NCI-H2196 (cell line): Measurements from ENCODE around the gene SNX33.
A peak's percentile ranks its signal among the peaks of the same experiment; 100 is the strongest.

Source experiments
- DNase-seq: peaks from one replicate; lab custom pipeline; 2025; ENCODE audit not compliant: unreplicated experiment; lab: John Stamatoyannopoulos, UW

The SNX33 gene

GRCh38 chr15:75641179-75641503, 6.6 kb upstream of the SNX33 start:
- DNase-seq, result no peak

DNA sequence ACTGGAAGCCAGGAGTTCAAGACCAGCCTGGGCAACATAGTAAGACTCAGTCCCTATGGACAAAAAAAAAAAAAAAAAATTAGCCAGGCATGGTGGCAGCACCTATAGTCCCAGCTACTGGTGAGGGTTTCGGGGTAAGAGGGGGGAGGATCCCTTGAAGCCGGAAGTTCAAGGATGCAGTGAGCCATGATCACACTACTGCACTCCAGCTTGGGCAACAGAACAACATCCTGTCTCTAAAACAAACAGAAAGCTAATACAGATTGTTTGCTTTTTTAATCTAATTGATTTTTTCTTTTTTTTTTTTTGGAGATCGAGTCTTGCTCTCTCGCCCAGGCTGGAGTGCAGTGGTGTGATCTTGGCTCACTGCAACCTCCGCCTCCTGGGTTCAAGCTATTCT, 6.1 kb upstream of the SNX33 start:
- DNase-seq, result no peak

DNA sequence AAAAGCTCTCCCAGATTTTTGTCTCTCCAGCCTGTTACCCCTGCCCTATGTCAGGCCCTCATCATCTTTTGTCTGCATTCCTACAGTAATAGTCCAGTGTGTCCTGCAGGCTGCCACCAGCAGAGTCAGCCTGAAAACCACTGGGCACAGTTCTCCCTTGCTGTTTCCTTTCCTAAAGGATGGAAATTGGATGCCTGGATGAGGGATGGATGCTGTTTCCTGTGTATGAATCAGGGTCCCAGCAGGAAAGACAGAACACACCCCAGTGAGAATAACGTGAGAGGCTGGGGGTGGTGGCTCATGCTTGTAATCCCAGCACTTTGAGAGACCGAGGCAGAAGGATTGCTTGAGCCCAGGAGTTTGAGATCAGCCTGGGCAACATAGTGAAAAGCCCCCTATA, 3.3 kb upstream of the SNX33 start:
- DNase-seq, result no peak

DNA sequence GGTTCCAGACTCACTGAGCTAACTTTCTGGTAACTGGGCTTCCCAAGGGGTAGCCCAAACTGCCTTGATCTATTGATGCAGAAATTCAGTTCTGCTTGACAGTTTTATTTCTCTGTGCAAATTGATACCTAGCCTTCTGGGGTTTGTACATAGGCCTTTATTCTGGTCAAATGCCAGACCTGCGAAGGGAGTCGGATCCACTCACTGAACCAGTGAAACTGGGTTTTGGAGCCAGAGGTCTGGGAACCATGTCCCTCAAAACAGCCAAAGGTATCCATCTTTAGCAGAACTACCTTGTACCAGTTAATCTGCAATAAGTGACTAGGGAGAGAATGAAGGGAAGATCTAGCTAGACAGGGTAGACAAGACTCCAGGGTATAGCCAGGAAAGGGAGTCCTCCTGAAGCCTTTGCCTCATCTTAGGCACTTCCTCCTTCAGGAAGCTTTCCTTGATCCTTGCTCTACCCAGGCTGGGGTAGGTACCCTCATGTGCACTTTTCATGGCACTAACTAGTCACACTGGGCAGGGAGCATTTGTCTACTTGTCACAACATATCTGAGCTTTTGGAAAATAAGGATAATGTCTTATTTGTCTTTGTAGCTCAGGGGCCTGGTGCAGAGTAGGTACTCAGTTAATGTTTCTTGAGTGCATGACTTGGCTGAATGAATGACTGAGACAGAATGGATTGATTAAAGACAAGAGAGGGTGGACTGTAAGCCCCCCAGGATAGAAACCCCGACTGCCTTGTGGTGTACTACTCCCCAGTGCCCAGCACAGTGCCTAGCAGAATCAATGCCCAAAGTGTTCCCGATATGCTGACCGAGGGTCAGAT, 1.4 kb upstream of the SNX33 start:
- DNase-seq, result no peak

- no peak for DNase-seq
These were observed 758 bp upstream of the SNX33 start for GRCh38 chr15:75646944-75647364.

- no peak for DNase-seq
These were observed 666 bp downstream of the SNX33 start for GRCh38 chr15:75648156-75649000.

DNA sequence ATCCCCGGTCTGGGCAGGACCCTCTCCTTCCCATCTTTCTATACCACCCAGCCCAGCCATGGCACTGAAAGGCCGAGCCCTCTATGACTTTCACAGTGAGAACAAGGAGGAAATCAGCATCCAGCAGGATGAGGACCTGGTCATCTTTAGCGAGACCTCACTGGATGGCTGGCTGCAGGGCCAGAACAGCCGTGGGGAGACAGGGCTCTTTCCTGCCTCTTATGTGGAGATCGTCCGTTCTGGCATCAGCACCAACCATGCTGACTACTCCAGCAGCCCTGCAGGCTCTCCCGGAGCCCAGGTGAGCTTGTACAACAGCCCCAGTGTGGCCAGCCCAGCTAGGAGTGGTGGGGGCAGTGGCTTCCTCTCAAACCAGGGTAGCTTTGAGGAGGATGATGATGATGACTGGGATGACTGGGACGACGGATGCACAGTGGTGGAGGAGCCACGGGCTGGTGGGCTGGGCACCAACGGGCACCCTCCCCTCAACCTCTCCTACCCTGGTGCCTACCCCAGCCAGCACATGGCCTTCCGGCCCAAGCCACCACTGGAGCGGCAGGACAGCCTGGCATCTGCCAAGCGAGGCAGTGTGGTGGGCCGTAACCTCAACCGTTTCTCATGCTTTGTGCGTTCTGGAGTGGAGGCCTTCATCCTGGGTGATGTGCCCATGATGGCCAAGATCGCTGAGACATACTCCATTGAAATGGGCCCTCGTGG, 1.5 kb downstream of the SNX33 start:
- DNase-seq, result no peak

DNA sequence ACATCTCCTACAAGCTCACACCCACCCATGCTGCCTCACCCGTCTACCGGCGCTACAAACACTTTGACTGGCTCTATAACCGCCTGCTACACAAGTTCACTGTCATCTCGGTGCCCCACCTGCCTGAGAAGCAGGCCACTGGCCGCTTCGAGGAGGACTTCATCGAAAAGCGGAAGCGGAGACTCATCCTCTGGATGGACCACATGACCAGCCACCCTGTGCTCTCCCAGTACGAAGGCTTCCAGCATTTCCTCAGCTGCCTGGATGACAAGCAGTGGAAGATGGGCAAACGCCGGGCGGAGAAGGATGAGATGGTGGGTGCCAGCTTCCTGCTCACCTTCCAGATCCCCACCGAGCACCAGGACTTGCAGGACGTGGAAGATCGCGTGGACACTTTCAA, 2.1 kb downstream of the SNX33 start:
- DNase-seq, result no peak

DNA sequence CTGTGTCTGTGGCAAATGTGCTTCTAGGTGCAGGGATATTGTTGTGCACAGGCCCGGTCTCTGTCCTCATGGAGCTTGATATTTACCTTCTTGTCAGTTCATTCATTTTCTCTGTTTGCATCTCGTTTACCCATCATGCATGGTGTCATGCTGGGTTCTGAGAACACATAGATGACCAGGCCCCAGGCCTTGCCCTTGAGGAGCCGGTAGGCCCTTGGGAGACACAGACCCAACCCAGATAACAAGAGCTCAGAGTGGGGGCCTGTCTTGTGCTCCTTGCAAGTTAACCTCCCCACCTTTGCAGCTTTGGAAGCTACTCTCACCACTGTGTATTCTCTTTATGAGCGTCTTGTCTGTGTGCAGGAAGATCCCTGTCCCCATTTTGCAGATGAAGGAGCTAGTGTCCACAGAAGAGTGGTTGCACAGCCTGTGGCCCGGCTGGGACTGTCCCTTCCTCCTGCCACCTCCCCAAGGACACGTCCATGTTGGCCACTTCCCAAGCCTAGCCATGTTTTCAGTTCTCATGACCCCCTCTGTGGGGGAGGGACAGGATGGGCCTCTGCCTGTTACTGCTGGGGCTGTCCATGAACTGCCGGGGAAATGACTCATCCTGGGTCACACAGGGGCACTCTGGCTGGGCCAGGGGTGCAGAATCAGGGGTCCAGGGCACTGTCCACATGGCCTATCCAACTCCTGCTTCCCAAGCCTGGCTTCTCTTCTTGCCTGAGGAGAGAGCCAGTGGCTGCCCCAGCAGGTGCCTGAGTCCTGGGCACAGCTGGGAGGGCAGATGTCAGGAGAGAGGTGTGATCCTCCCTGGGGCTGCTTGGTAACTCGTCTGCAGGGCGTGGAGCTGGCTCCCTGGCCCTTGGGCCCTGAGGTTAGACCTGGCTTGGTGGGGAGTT, 3.4 kb downstream of the SNX33 start:
- no peak for DNase-seq

GRCh38 chr15:75651810-75652543, 4.3 kb downstream of the SNX33 start:
- no peak for DNase-seq

GRCh38 chr15:75653347-75653913, 5.7 kb downstream of the SNX33 start:
- no peak for DNase-seq

- no peak for DNase-seq
These were observed 6.6 kb downstream of the SNX33 start for GRCh38 chr15:75654201-75654907.

DNA sequence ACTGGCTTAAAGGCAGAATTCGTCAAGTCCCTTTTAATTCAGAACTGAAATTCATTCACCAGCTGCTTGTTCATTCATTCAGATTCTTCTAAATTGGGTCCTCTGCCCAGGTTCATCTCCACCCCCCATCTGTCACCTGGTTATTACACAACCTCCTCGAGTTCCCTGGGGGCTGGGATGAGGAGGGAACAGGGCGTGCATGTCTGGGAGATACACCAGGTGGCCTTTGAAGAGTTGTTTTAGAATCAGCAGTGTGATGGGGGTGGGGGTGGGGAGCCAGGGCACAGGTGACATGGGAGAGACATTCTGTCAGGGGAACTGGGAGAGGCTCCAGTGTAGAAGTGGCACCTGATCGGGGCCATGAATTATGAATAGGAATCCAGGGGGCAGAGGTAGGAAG, 8.2 kb downstream of the SNX33 start:
- DNase-seq, result peak; percentile 19

- no peak for DNase-seq
These were observed 8.6 kb downstream of the SNX33 start for GRCh38 chr15:75656331-75656730.

- no peak for DNase-seq
These were observed 9.1 kb downstream of the SNX33 start for GRCh38 chr15:75656813-75657212.

- no peak for DNase-seq
These were observed 11.5 kb downstream of the SNX33 start for GRCh38 chr15:75659141-75659771.

- no peak for DNase-seq
These were observed 12.4 kb downstream of the SNX33 start for GRCh38 chr15:75659928-75660645.
